Heart left ventricle (tissue), 16 donors: ENCODE results near the gene FCRL6. TPM values are rescaled to one million over a fixed set of nuclear protein-coding genes. Genes with fewer than 3 reads are reported as not detected.
A peak's percentile ranks its signal among the peaks of the same experiment; 100 is the strongest.

Experiments
- ATAC-seq, 4 donors: fragments of 200-7000 bp; cut with Tn5 transposase; one replicate each; pipeline ENCODE4 v1.9.1; 2020 to 2022; ENCODE audit warnings: moderate library complexity in 4 of 4, mild to moderate bottlenecking in 3 of 4, moderate number of reproducible peaks in 1 of 4
- DNase-seq, 5 donors: peaks; one replicate each; pipeline ENCODE4 v3.0.0-alpha.2; 2020
- H3K27ac ChIP-seq, 12 donors: fragments of 200-600 bp; sonication (generic) in 4 of 12; one replicate each; pipeline versions ENCODE4 v1.5.0 to v1.8.0; 2016 to 2022; ENCODE audit warnings: mild to moderate bottlenecking in 2 of 12
- H3K27me3 ChIP-seq, 9 donors: fragments of 200-600 bp; sonication (generic) in 2 of 9; one replicate each; pipeline versions ENCODE4 v1.5.1 to v1.8.0; 2016 to 2022; ENCODE audit warnings: mild to moderate bottlenecking in 3 of 9
- H3K36me3 ChIP-seq, 9 donors: fragments of 200-600 bp; sonication (generic) in 2 of 9; one replicate each; pipeline versions ENCODE4 v1.5.0 to v1.8.0; 2018 to 2022; ENCODE audit warnings: mild to moderate bottlenecking in 2 of 9
- H3K4me1 ChIP-seq, 12 donors: fragments of 200-600 bp; sonication (generic) in 4 of 12; one replicate each; pipeline versions ENCODE4 v1.5.0 to v1.8.0; 2016 to 2022; ENCODE audit warnings: mild to moderate bottlenecking in 3 of 12
- H3K4me3 ChIP-seq, 12 donors: fragments of 200-600 bp; sonication (generic) in 4 of 12; one replicate each; pipeline versions ENCODE4 v1.5.0 to v1.8.0; 2017 to 2022; ENCODE audit warnings: mild to moderate bottlenecking in 9 of 12, moderate library complexity in 4 of 12
- H3K9me3 ChIP-seq, 12 donors: fragments of 200-600 bp; sonication (generic) in 4 of 12; one replicate each; pipeline versions ENCODE4 v1.5.0 to v1.8.0; 2016 to 2022; ENCODE audit warnings: mild to moderate bottlenecking in 1 of 12
- CTCF ChIP-seq, 12 donors: fragments of 200-600 bp; sonication (generic) in 4 of 12; IDR thresholded peaks; one replicate each; pipeline versions ENCODE4 v1.5.0 to v1.8.0; 2018 to 2022; ENCODE audit warnings: antibody characterized with exemption in 12 of 12, mild to moderate bottlenecking in 5 of 12
- POLR2A ChIP-seq, 2 donors: fragments of 450-650 bp; IDR thresholded peaks; one replicate each; pipeline ENCODE4 v1.6.1; 2017; ENCODE audit warnings: antibody characterized with exemption in 2 of 2, mild to moderate bottlenecking in 2 of 2, moderate library complexity in 2 of 2
- WGBS, 4 donors: extraction: QIAGEN DNeasy Blood & Tissue Kit in 2 of 4; methylation state at CpG; one replicate each; pipeline versions ENCODE4 v1.1.5 to v1.1.7; 2013 to 2018; 5-methylcytosine and 5-hydroxymethylcytosine counted together
- intact Hi-C, 10 donors: fragments of 100-400 bp; cut with DNase I; formaldehyde crosslinking; loops; one replicate each; pipeline versions ENCODE4 v1.11.1 to v1.14.2; 2022
- polyA plus RNA-seq, 2 donors: library from polyadenylated mRNA; stranded (reverse); fragments of 200-250 nt; gene quantifications; one replicate each; pipeline ENCODE4 v1.2.3, GENCODE V29; 2013
- total RNA-seq, 9 donors: library from RNA; depleted of rRNA in 2 of 9; stranded (reverse); fragments of >200 nt in 2 of 9; fragmentation: NEBNext Ultra II Directional in 3 of 9; extraction: Animal tissue kit (Norgen Biotek cat#: 25700) in 3 of 9; gene quantifications; one replicate each; pipeline versions ENCODE4 v1.1.0 to v1.2.4, GENCODE V29; 2016 to 2023
- donor health status: ischemic (EF 13 %, LVEDD 7.1; RV severe dilation, severe dysfunction).
- donor health status: healthy with polysubstance abuse.
- donor health status: DM: no; HTN: yes; CAD: no.
- donor health status: DM: no; HTN: no; CAD: no.
- donor health status: ischemic (EF 25% LVEDD 6.9; RV normal size, moderate dysfunction).
- donor health status: ischemic (EF 25% LVEDD 5.7; RV mildly dilated, moderate dysfunction).
- donor health status: healthy.
- donor health status: DM: yes; HTN: yes; CAD: no.
- donor health status: ischemic (EF 35%, LVEDD 5.7; RV mildly dilated, moderate dysfunction).
- donor health status: nonischemic (EF 11% LVEDD 7.7; RV severe dilation, severe dysfunction).
- donor health status: DM: yes; HTN: yes; CAD: no.
- donor health status: PGD.
- donor health status: ischemic (EF 29% LVEDD 5.4; RV normal size, mild dysfunction).
- donor health status: nonischemic (EF 23%, LVEDD 6.1; RV moderate dilation, normal function).

The FCRL6 gene
- total and polyA plus RNA-seq, 11 donors: 0.21 to 2.0 (median 1.9) TPM; not detected in 8

GRCh38 chr1:159798893-159799292 is 3.3 kb upstream of the FCRL6 start:
- WGBS, 4 donors: 0 to 5% (median 3%) methylated on average over 2 of the region's 2 CpGs
- H3K4me3 ChIP-seq: no peak overlapping the region
- intact Hi-C loops: loop anchor here (1.0 to 10.0 kb wide), 12 partner anchors 92 to 634 kb away; partner anchors contain the start of gene IGSF9 (in 6 of the 10)
- H3K36me3 ChIP-seq: no peaks in the 10 kb centered on the region
- peaks cover 0 to 49% (median 0%) of the 10 kb centered on the region in 12 donors for H3K4me1 ChIP-seq
- peak overlapping the region in 1 of 12 donors; percentile 5 for H3K27ac ChIP-seq
- H3K9me3 ChIP-seq: no peaks in the 10 kb centered on the region
- H3K27me3 ChIP-seq: peaks cover 0 to 18% (median 0%) of the 10 kb centered on the region in 9 donors
- TF ChIP-seq POLR2A (IDR thresholded peaks at IDR 0.05): no peak
- peak; percentile 61 to 87 (median 78) for TF ChIP-seq CTCF (IDR thresholded peaks at IDR 0.05)
- DNase-seq (peak in 4 of 5 donors; percentile 54 to 69 (median 64)), ATAC-seq (peak; percentile 78 to 95 (median 88))

DNA sequence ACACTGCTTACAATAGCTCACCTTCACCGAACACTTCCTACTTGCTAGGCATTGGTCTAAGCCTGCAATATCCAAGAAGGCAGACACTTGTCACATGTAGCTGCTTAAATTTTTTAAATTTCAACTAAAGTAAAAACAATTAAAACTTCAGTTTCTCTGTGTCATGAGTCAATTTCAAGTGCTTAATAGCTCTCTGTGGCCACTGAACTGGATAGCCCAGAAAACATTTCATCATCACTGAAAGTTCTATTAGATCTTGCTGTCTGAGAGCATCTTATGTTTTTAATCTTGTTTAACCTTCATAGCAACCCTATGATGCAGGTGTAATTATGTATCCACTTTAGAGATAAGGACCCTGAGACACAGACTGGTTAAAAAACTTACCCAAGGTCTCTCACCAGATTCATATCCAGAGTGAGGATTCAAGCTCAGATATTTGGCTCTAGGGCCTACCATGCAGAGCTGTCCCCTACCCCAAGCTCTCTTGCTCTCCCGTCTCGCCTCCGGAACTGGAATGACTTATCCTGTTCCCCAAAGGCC is 2.6 kb upstream of the FCRL6 start:
- H3K27me3 ChIP-seq: peaks cover 0 to 13% (median 0%) of the 10 kb centered on the region in 9 donors
- ATAC-seq: no peak

DNA sequence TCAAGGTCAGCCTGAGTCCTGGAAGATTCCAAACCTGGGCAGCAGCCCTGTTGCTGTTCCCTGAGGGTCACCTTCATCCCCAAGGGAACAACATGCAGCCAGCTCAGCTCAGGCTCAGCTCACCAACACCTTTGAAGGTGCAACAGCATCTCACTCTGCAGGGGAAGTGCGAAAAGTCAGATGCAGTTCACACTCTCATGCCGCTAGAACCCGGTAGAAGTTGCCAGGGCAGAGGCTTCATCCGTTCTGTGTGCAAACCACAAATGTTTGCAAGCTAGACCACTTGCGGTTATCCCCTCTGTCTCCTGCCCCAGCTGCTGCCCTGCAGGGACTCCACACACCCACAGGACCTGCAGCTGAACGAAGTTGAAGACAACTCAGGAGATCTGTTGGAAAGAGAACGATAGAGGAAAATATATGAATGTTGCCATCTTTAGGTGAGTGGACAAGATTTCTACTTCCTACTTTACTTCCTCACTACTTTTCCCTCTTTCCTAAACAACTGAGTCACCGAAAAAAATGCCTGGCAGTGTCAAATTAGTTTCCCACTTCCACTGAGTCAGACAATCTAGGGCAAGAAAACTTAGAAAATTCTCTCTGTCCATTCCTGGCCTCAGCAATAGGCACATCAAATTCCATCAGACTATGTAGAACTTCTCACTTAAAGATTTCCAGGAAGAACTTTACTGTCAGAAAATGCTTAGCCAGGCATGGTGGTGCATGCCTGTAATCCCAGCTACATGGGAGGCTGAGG is 1.8 kb upstream of the FCRL6 start:
- H3K9me3 ChIP-seq: no peaks in the 10 kb centered on the region
- peak overlapping the region in 1 of 12 donors; percentile 31 for H3K4me3 ChIP-seq
- H3K4me1 ChIP-seq: peaks cover 0 to 62% (median 0%) of the 10 kb centered on the region in 12 donors
- ATAC-seq (no peak), DNase-seq (no peak)
- no peak for TF ChIP-seq POLR2A (IDR thresholded peaks at IDR 0.05)
- no peak for TF ChIP-seq CTCF (IDR thresholded peaks at IDR 0.05)
- no peak overlapping the region for H3K27ac ChIP-seq
- intact Hi-C loops: loop anchor here in 3 of 10 donors (5.0 to 10.0 kb wide), 3 partner anchors 52 to 147 kb away; partner anchors contain the start of gene IGSF9 (in 2 of the 3)
- WGBS, 4 donors: 68 to 81% (median 78%) methylated on average over 8 of the region's 8 CpGs
- H3K36me3 ChIP-seq: no peaks in the 10 kb centered on the region
- peaks cover 0 to 12% (median 0%) of the 10 kb centered on the region in 9 donors for H3K27me3 ChIP-seq

More for the DNA sequence above, 2.6 kb upstream of the FCRL6 start:
- Histone ChIP-seq H3K27ac (peak overlapping the region in 1 of 12 donors; percentile 5), H3K4me1 (peaks cover 0 to 56% (median 0%) of the 10 kb centered on the region in 12 donors), H3K9me3 (no peaks in the 10 kb centered on the region), H3K36me3 (no peaks in the 10 kb centered on the region), H3K4me3 (no peak overlapping the region)
- TF ChIP-seq POLR2A (IDR thresholded peaks at IDR 0.05): no peak
- no peak for TF ChIP-seq CTCF (IDR thresholded peaks at IDR 0.05)
- intact Hi-C loops: loop anchor here (1.0 to 10.0 kb wide), 11 partner anchors 91 to 635 kb away; partner anchors contain the start of gene IGSF9 (in 5 of the 10)
- WGBS, 4 donors: 94 to 98% (median 97%) methylated on average over 4 of the region's 4 CpGs
- no peak for DNase-seq
